Mesothelial cell of epicardium (in vitro differentiated cells): ENCODE measurements around the gene HS3ST5. TPM values are rescaled to one million over a fixed set of nuclear protein-coding genes. Genes with fewer than 3 reads are reported as not detected.

ENCODE experiments used
- DNase-seq, 2 experiments: peaks; one replicate each; pipeline ENCODE4 v3.0.0; 2021; ENCODE audit warnings: low spot score in 2 of 2; ENCODE audit not compliant: unreplicated experiment in 2 of 2
- H3K27ac Mint-ChIP-seq: 2 replicates; pipeline ENCODE4 v1.8.0; 2021; ENCODE audit warnings: mixed read lengths
- H3K27me3 Mint-ChIP-seq: 2 replicates; pipeline ENCODE4 v1.8.0; 2021; ENCODE audit warnings: low read depth, mixed read lengths
- H3K36me3 Mint-ChIP-seq: 2 replicates; pipeline ENCODE4 v1.8.0; 2021; ENCODE audit warnings: mixed read lengths
- H3K4me1 Mint-ChIP-seq: 2 replicates; pipeline ENCODE4 v1.8.0; 2021; ENCODE audit warnings: mixed read lengths
- H3K4me3 Mint-ChIP-seq: 2 replicates; pipeline ENCODE4 v1.8.0; 2021; ENCODE audit warnings: mild to moderate bottlenecking, moderate library complexity, mixed read lengths
- H3K9me3 Mint-ChIP-seq: 2 replicates; pipeline ENCODE4 v1.8.0; 2021; ENCODE audit warnings: mixed read lengths
- total RNA-seq: library from RNA; stranded (reverse); gene quantifications from 3 replicates; pipeline ENCODE4 v1.2.1, GENCODE V29; 2021
- TF ChIP-seq, protein P1 (sequence below): fragments of 200-600 bp; sonication (generic); IDR thresholded peaks from one replicate; pipeline ENCODE4 v1.5.0; 2021; ENCODE audit warnings: antibody characterized with exemption; ENCODE audit not compliant: unreplicated experiment

Gene HS3ST5
- total RNA-seq, 1 donor from 2014 or later, result 0.49 TPM

DNA sequence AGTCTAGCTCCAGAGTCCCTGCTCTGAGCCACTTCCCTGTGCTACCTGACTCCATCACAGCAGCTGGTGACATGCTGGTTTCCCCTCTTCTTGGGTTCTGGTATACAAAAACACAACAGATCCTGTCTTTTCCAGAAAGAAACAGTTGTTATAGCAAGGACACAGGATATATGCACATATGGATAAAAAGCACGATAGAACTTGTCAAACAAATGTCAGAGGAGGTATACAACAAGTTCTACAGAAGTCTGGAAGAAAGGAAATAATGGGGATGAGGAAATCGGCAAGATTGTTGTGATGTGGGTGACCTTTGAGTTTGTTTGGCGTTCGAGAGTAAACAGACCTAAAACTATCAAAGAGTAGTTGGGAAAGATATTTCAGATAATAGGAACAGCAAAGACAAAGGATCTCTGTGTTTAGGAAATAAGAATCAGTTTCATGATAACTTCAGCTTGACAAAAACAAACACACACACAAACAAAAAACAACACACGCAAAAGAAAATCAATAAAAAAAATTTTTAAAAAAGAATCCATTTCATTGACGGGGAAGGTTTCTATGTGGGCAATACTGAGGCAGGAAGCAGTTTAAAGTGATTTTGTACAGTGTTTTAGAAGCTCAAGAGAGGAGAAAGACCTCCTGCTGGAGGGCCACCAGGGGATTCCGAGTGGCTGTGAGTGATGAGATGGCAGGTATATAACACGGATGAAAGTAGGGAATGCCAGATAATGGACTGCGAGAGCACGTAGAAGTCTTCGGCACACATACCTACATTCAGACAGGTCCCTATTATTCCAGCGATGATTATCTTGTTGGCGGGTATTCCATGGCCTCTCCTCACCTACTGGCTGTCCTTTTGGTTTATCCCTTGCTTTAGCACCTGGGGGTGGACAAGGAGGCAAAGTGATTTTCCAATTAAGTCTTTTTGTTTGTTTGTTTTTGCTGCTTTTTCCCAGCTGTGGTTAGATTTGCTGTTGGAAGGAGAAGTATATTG, 174.9 kb downstream of the HS3ST5 start:
- Mint-ChIP-seq H3K36me3 (no peaks in the 10 kb centered on the region), H3K9me3 (no peaks in the 10 kb centered on the region), H3K27ac (no peak overlapping the region), H3K4me3 (no peak overlapping the region), H3K4me1 (peaks cover 13% of the 10 kb centered on the region), H3K27me3 (peaks cover 15% of the 10 kb centered on the region)
- TF ChIP-seq, protein P1, sequence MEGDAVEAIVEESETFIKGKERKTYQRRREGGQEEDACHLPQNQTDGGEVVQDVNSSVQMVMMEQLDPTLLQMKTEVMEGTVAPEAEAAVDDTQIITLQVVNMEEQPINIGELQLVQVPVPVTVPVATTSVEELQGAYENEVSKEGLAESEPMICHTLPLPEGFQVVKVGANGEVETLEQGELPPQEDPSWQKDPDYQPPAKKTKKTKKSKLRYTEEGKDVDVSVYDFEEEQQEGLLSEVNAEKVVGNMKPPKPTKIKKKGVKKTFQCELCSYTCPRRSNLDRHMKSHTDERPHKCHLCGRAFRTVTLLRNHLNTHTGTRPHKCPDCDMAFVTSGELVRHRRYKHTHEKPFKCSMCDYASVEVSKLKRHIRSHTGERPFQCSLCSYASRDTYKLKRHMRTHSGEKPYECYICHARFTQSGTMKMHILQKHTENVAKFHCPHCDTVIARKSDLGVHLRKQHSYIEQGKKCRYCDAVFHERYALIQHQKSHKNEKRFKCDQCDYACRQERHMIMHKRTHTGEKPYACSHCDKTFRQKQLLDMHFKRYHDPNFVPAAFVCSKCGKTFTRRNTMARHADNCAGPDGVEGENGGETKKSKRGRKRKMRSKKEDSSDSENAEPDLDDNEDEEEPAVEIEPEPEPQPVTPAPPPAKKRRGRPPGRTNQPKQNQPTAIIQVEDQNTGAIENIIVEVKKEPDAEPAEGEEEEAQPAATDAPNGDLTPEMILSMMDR, result no peak
- no peak for DNase-seq

DNA sequence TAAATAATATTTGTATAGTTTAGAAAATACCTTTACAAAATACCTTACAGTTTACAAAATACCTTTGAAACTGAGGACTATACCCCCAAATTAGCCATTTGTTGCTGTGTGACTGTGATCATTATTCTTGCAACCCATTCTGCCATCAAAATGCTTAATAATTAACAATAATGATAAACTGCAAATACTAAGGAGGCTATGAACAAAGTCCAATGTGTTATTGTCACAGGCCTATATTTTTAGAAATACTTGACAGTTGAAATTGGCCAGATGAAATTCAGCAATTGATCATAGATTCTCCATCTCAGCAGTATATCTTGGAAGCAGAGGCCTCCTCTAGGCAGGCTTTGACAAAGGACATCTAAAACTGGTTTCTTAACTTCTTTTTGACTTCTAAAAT, 178.6 kb downstream of the HS3ST5 start:
- Mint-ChIP-seq H3K27ac (no peak overlapping the region), H3K4me1 (peaks cover 5% of the 10 kb centered on the region), H3K27me3 (peaks cover 15% of the 10 kb centered on the region), H3K9me3 (no peaks in the 10 kb centered on the region), H3K36me3 (no peaks in the 10 kb centered on the region), H3K4me3 (no peak overlapping the region)
- DNase-seq, result no peak
- TF ChIP-seq, protein P1, result no peak

DNA sequence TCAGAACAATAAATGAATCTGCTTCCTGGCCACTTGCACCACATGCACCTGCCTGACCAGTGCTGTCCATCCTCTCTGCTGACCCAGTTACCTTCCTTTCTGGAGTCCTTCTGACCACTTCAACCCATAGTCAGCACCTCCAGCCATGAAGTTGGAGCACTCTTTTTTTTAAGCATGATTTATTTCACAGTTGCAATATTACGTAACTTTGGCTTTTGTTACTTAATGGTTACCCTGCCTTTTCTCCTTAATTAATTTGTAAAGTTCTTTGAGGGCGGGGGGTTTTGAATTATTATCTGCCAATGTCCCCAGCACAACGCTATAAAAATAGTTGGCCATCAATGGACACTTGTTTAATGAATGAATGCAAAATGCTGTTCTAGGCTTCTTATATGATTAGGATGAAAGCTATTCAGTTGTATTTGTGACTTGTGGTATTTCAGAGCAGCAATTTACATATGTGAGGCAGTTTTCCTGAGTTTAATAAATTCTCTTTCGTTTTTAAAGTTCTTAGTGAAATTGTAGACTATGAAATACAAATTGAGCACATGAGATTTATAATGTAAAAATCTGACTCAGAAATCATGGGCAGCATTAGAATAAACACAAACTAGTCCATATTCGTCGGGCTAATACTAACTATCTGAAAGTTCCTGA, 180.0 kb downstream of the HS3ST5 start:
- H3K27me3 Mint-ChIP-seq, result peaks cover 5% of the 10 kb centered on the region
- no peak overlapping the region for H3K27ac Mint-ChIP-seq
- H3K4me3 Mint-ChIP-seq, result no peak overlapping the region
- H3K4me1 Mint-ChIP-seq, result peaks cover 6% of the 10 kb centered on the region
- no peaks in the 10 kb centered on the region for H3K9me3 Mint-ChIP-seq
- no peaks in the 10 kb centered on the region for H3K36me3 Mint-ChIP-seq
- TF ChIP-seq, protein P1, result no peak
- no peak for DNase-seq

DNA sequence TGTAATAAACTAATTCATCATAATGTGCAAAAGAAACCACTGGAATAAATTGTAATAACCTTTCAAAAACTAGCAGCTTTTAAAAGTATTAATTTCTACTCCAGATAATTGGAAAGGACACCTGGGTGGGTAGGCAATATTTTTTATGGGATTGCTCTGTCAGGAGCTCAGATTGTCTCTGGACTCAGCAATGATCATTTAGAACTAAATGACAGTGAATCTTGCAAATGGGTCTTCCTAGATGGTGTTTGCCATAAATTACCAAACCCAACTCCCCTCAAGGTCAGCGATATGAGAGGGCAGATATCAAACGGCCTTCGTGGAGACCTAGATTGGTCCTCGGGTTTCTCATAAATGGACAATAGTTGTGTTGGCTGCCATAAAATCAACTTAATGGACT, 181.9 kb downstream of the HS3ST5 start:
- H3K4me1 Mint-ChIP-seq, result peaks cover 18% of the 10 kb centered on the region

DNA sequence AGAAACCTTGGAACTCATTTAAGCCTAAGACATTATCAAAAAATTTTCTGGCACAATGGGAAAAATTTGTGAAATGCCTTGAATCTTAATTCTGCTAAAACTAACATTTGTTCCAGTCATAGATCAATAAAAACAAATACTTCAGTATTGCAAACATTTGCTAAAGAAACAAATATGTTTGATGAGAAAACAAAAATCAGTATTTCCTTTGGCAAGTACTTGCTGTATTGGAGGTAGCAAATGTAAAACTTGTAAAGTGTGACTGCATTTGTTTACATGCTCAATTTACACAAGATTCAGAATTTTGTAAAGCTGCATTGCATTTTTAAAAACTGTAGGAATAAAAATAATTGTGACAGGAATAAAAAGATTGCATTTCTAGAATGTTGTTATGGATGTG, 183.1 kb downstream of the HS3ST5 start:
- Mint-ChIP-seq H3K9me3 (no peaks in the 10 kb centered on the region), H3K36me3 (no peaks in the 10 kb centered on the region), H3K4me3 (no peak overlapping the region), H3K4me1 (peaks cover 21% of the 10 kb centered on the region), H3K27me3 (no peaks in the 10 kb centered on the region), H3K27ac (no peak overlapping the region)
- TF ChIP-seq, protein P1, result no peak
- no peak for DNase-seq

More for the DNA sequence above, 181.9 kb downstream of the HS3ST5 start:
- Mint-ChIP-seq H3K27ac (no peak overlapping the region), H3K4me3 (no peak overlapping the region), H3K27me3 (no peaks in the 10 kb centered on the region), H3K36me3 (no peaks in the 10 kb centered on the region), H3K9me3 (no peaks in the 10 kb centered on the region)
- DNase-seq, result no peak
- TF ChIP-seq, protein P1, result no peak
